Measurements from ENCODE around the gene SRI.
A peak's percentile ranks its signal among the peaks of the same experiment; 100 is the strongest.

SRI gene

GRCh38 chr7:88243345-88243909, 23.6 kb upstream of the SRI start:
- H3K36me3 Mint-ChIP-seq: no peaks in the 10 kb centered on the region

GRCh38 chr7:88239852-88240251, 20.0 kb upstream of the SRI start:
- Mint-ChIP-seq H3K4me3 (no peak overlapping the region), H3K27me3 (peaks cover 5% of the 10 kb centered on the region), H3K36me3 (no peaks in the 10 kb centered on the region), H3K27ac (no peak overlapping the region), H3K9me3 (ENCODE audit: low read depth) (no peaks in the 10 kb centered on the region), H3K4me1 (ENCODE audit: low read depth) (no peaks in the 10 kb centered on the region)

More at GRCh38 chr7:88243345-88243909, 23.6 kb upstream of the SRI start:
- H3K27me3 Mint-ChIP-seq: no peaks in the 10 kb centered on the region
- H3K9me3 Mint-ChIP-seq (ENCODE audit: low read depth): no peaks in the 10 kb centered on the region
- H3K27ac Mint-ChIP-seq: no peak overlapping the region
- H3K4me3 Mint-ChIP-seq: no peak overlapping the region
- H3K4me1 Mint-ChIP-seq (ENCODE audit: low read depth): no peaks in the 10 kb centered on the region

GRCh38 chr7:88233828-88234227, 14.0 kb upstream of the SRI start:
- H3K9me3 Mint-ChIP-seq (ENCODE audit: low read depth): no peaks in the 10 kb centered on the region
- H3K27ac Mint-ChIP-seq: no peak overlapping the region
- H3K27me3 Mint-ChIP-seq: peaks cover 16% of the 10 kb centered on the region
- H3K36me3 Mint-ChIP-seq: peaks cover 4% of the 10 kb centered on the region
- no peak overlapping the region for H3K4me3 Mint-ChIP-seq
- no peaks in the 10 kb centered on the region for H3K4me1 Mint-ChIP-seq (ENCODE audit: low read depth)

DNA sequence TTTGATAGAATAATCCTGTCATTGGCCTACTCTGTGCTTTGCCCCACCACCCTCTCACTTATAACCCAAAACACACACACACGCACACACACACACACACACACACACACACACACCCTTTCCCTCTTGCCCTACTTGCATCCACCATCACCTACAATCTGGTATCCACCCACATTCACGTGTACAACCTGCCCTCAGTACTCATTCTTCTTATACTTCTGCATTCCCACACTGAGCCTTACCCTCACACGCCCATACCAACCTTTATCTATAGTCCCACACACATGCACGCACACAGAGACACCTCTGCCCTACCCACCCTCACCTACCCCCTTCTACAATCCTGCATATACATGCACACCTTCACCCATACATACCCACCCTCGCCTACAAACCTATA, 10.8 kb upstream of the SRI start:
- H3K36me3 Mint-ChIP-seq: peaks cover 9% of the 10 kb centered on the region
- H3K4me3 Mint-ChIP-seq: no peak overlapping the region
- no peaks in the 10 kb centered on the region for H3K9me3 Mint-ChIP-seq (ENCODE audit: low read depth)
- H3K27me3 Mint-ChIP-seq: peaks cover 20% of the 10 kb centered on the region
- no peak overlapping the region for H3K27ac Mint-ChIP-seq
- H3K4me1 Mint-ChIP-seq (ENCODE audit: low read depth): no peaks in the 10 kb centered on the region

GRCh38 chr7:88229302-88229995, 9.6 kb upstream of the SRI start:
- no peak overlapping the region for H3K27ac Mint-ChIP-seq
- H3K4me1 Mint-ChIP-seq (ENCODE audit: low read depth): no peaks in the 10 kb centered on the region
- H3K9me3 Mint-ChIP-seq (ENCODE audit: low read depth): no peaks in the 10 kb centered on the region
- no peak overlapping the region for H3K4me3 Mint-ChIP-seq
- peaks cover 9% of the 10 kb centered on the region for H3K36me3 Mint-ChIP-seq
- peaks cover 19% of the 10 kb centered on the region for H3K27me3 Mint-ChIP-seq

- Mint-ChIP-seq H3K4me3 (no peak overlapping the region), H3K36me3 (peaks cover 9% of the 10 kb centered on the region), H3K9me3 (ENCODE audit: low read depth) (no peaks in the 10 kb centered on the region), H3K27me3 (peaks cover 15% of the 10 kb centered on the region), H3K27ac (no peak overlapping the region), H3K4me1 (ENCODE audit: low read depth) (no peaks in the 10 kb centered on the region)
Observed at GRCh38 chr7:88226886-88227516, 7.2 kb upstream of the SRI start.

DNA sequence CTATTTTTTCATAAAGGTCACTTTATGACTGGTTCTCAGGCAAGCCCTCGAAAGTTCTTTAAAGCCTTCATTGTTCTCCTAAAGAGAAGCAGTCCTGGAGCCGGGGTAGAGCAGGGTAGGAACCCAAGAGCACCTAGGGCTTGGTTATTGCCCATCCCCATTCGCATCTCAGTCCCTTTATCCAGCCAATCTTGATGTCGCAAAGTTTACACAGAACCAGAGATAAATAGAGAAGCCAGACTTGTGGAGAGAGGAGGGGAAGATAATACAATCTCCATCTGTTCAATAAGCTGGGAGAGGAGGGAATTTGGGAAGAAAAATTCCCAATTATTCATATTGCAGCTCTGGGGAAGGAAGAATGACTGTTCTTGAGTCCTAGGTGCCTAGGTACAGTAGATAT, 6.4 kb upstream of the SRI start:
- Mint-ChIP-seq H3K27ac (no peak overlapping the region), H3K36me3 (peaks cover 9% of the 10 kb centered on the region), H3K4me1 (ENCODE audit: low read depth) (peaks cover under 1% of the 10 kb centered on the region), H3K27me3 (peaks cover 9% of the 10 kb centered on the region), H3K4me3 (no peak overlapping the region), H3K9me3 (ENCODE audit: low read depth) (no peaks in the 10 kb centered on the region)

- Mint-ChIP-seq H3K9me3 (ENCODE audit: low read depth) (no peaks in the 10 kb centered on the region), H3K27me3 (peaks cover 8% of the 10 kb centered on the region), H3K27ac (no peak overlapping the region), H3K4me1 (ENCODE audit: low read depth) (peaks cover 8% of the 10 kb centered on the region), H3K36me3 (peaks cover 9% of the 10 kb centered on the region), H3K4me3 (no peak overlapping the region)
Observed at GRCh38 chr7:88224601-88225275, 4.9 kb upstream of the SRI start.

DNA sequence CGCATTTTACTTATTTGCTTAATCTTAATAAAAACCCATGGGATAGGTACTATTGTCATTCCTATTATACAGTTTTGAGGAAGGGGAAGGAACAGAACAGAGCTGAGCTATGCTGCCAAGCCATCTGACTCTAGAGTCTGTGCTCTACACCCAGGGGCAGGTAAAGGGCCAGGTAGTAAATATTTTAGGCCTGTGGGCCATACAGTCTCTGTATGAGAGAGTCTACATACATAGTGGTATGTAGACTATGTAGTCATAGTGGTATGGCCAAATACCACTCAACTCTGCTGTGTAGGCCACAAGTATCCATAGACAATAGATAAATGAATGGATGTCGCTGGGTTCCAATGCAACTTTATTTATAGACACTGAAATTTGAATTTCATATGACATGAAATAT, 3.4 kb upstream of the SRI start:
- Mint-ChIP-seq H3K4me3 (no peak overlapping the region), H3K27me3 (peaks cover 8% of the 10 kb centered on the region), H3K27ac (no peak overlapping the region), H3K4me1 (ENCODE audit: low read depth) (peaks cover 16% of the 10 kb centered on the region), H3K9me3 (ENCODE audit: low read depth) (no peaks in the 10 kb centered on the region), H3K36me3 (peaks cover 5% of the 10 kb centered on the region)

GRCh38 chr7:88218836-88219605, 817 bp downstream of the SRI start:
- Mint-ChIP-seq H3K4me1 (ENCODE audit: low read depth) (peaks cover 36% of the 10 kb centered on the region), H3K27me3 (no peaks in the 10 kb centered on the region), H3K36me3 (peaks cover 6% of the 10 kb centered on the region), H3K9me3 (ENCODE audit: low read depth) (no peaks in the 10 kb centered on the region), H3K4me3 (peak overlapping the region; percentile 94), H3K27ac (peak overlapping the region; percentile 90)

- H3K27me3 Mint-ChIP-seq: no peaks in the 10 kb centered on the region
- H3K27ac Mint-ChIP-seq: peak overlapping the region; percentile 90
- peaks cover 8% of the 10 kb centered on the region for H3K36me3 Mint-ChIP-seq
- peak overlapping the region; percentile 94 for H3K4me3 Mint-ChIP-seq
- H3K9me3 Mint-ChIP-seq (ENCODE audit: low read depth): no peaks in the 10 kb centered on the region
- peaks cover 41% of the 10 kb centered on the region for H3K4me1 Mint-ChIP-seq (ENCODE audit: low read depth)
Observed at GRCh38 chr7:88218429-88218745, 1.5 kb downstream of the SRI start.

GRCh38 chr7:88217675-88218428, 2.0 kb downstream of the SRI start:
- Mint-ChIP-seq H3K4me3 (peak overlapping the region; percentile 94), H3K36me3 (peaks cover 8% of the 10 kb centered on the region), H3K9me3 (ENCODE audit: low read depth) (no peaks in the 10 kb centered on the region), H3K27ac (peak overlapping the region; percentile 90), H3K27me3 (no peaks in the 10 kb centered on the region), H3K4me1 (ENCODE audit: low read depth) (peaks cover 43% of the 10 kb centered on the region)

- H3K4me1 Mint-ChIP-seq (ENCODE audit: low read depth): peaks cover 43% of the 10 kb centered on the region
- H3K27ac Mint-ChIP-seq: no peak overlapping the region
- H3K27me3 Mint-ChIP-seq: no peaks in the 10 kb centered on the region
- H3K36me3 Mint-ChIP-seq: peaks cover 8% of the 10 kb centered on the region
- H3K4me3 Mint-ChIP-seq: no peak overlapping the region
- no peaks in the 10 kb centered on the region for H3K9me3 Mint-ChIP-seq (ENCODE audit: low read depth)
Observed at GRCh38 chr7:88216276-88216675, 3.6 kb downstream of the SRI start.

- H3K4me1 Mint-ChIP-seq (ENCODE audit: low read depth): peaks cover 35% of the 10 kb centered on the region
- H3K4me3 Mint-ChIP-seq: no peak overlapping the region
- no peaks in the 10 kb centered on the region for H3K9me3 Mint-ChIP-seq (ENCODE audit: low read depth)
- peaks cover 8% of the 10 kb centered on the region for H3K36me3 Mint-ChIP-seq
- H3K27me3 Mint-ChIP-seq: no peaks in the 10 kb centered on the region
- no peak overlapping the region for H3K27ac Mint-ChIP-seq
Observed at GRCh38 chr7:88215295-88215694, 4.5 kb downstream of the SRI start.

Measured in activated naive CD8-positive, alpha-beta T cell (primary cell).